Smooth muscle cell (in vitro differentiated cells): ENCODE data around the gene C11orf16. TPM values are rescaled to one million over a fixed set of nuclear protein-coding genes. Genes with fewer than 3 reads are reported as not detected.

Source experiments
- DNase-seq: peaks from one replicate; lab custom pipeline; 2025; ENCODE audit not compliant: unreplicated experiment; lab: John Stamatoyannopoulos, UW
- H2AFZ ChIP-seq: fragments of 200-600 bp; sonication (generic); 2 replicates; pipeline ENCODE4 v1.6.0; 2016; ENCODE audit warnings: antibody characterized with exemption, low read depth, mild to moderate bottlenecking
- H3F3A ChIP-seq: fragments of 200-600 bp; sonication (generic); 2 replicates; pipeline ENCODE4 v1.6.0; 2017; ENCODE audit warnings: antibody characterized with exemption, low read depth
- H3K27ac ChIP-seq: fragments of 200-600 bp; sonication (generic); 2 replicates; pipeline ENCODE4 v1.5.1; 2016; ENCODE audit warnings: low read depth, mild to moderate bottlenecking
- H3K27me3 ChIP-seq: fragments of 200-600 bp; sonication (generic); 2 replicates; pipeline ENCODE4 v1.6.1; 2016; ENCODE audit warnings: low read depth, mild to moderate bottlenecking
- H3K36me3 ChIP-seq: fragments of 200-600 bp; sonication (generic); 2 replicates; pipeline ENCODE4 v1.5.1; 2016; ENCODE audit warnings: low read depth
- H3K4me1 ChIP-seq: fragments of 200-600 bp; sonication (generic); 2 replicates; pipeline ENCODE4 v1.5.1; 2016; ENCODE audit warnings: low read depth
- H3K4me2 ChIP-seq: fragments of 200-600 bp; sonication (generic); 2 replicates; pipeline ENCODE4 v1.6.0; 2016; ENCODE audit warnings: mild to moderate bottlenecking
- H3K4me3 ChIP-seq: fragments of 200-600 bp; sonication (generic); 2 replicates; pipeline ENCODE4 v1.5.1; 2016; ENCODE audit warnings: mild to moderate bottlenecking
- H3K79me2 ChIP-seq: fragments of 200-600 bp; sonication (generic); 2 replicates; pipeline ENCODE4 v1.6.0; 2016; ENCODE audit warnings: low read depth, mild to moderate bottlenecking
- H3K9ac ChIP-seq: fragments of 200-600 bp; sonication (generic); 2 replicates; pipeline ENCODE4 v1.6.0; 2016; ENCODE audit warnings: low read depth
- H3K9me3 ChIP-seq: fragments of 200-600 bp; sonication (generic); replicated peaks from 2 replicates; pipeline ENCODE4 v1.5.1; 2016; ENCODE audit warnings: low read depth
- H4K20me1 ChIP-seq: fragments of 200-600 bp; sonication (generic); 2 replicates; pipeline ENCODE4 v1.6.0; 2016; ENCODE audit warnings: low read depth
- WGBS: methylation state at CpG from one replicate; pipeline ENCODE4 v1.1.7; 2016; ENCODE audit warnings: low lambda C conversion rate; 5-methylcytosine and 5-hydroxymethylcytosine counted together
- polyA plus RNA-seq: library from polyadenylated mRNA; unstranded; fragments of >200 nt; fragmentation: Nextera tagmentation; extraction: Ambion mirVana; gene quantifications from 2 replicates; pipeline ENCODE4 v1.2.1, GENCODE V29; 2016
- total RNA-seq: library from RNA; depleted of rRNA; stranded (reverse); fragments of >200 nt; gene quantifications from 2 replicates; pipeline ENCODE4 v1.2.3, GENCODE V29; 2014
- TF ChIP-seq, protein P1 (sequence below): fragments of 200-600 bp; sonication (generic); IDR thresholded peaks from 2 replicates; pipeline ENCODE4 v1.5.1; 2017; ENCODE audit warnings: borderline replicate concordance, mild to moderate bottlenecking, antibody characterized with exemption; ENCODE audit not compliant: insufficient read depth, poor library complexity, severe bottlenecking

The C11orf16 gene
- total and polyA plus RNA-seq, 2 experiments from 2014 or later = not detected

DNA sequence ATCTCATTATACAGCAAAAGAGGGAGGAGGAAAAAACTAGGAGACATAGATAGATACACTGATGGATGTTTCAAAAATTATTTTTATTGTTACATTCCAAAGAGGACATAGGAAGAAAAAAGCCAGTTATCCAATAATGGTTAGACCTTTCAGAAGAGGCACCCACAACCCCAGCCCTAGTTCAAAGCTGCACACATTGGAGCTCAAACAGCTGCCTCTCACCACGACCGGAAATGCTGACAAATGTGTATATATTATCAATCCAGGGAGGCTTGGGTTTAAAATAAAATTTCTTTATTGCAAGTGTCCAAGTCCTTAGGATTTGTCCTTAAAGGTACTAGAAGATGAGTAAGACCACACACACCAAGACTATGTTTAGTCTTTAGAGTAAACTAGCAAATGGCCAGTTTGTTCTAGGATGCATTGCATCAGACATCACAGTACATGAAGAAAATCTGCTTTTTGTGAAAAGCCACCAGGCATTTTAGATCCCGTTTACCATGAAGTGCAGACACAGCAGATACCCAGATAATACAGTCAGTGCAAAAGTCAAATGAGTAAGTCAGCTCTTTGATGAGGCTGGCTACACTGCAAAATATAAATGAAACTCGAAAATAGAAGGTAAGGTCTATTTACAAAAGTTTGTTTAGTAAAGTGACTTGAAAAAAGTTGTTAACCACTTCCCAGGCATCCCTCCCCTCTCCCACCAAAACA is 14.6 kb upstream of the C11orf16 start:
- H3K9me3 ChIP-seq = no peaks in the 10 kb centered on the region
- H3K4me3 ChIP-seq = no peak overlapping the region
- TF ChIP-seq, protein P1, sequence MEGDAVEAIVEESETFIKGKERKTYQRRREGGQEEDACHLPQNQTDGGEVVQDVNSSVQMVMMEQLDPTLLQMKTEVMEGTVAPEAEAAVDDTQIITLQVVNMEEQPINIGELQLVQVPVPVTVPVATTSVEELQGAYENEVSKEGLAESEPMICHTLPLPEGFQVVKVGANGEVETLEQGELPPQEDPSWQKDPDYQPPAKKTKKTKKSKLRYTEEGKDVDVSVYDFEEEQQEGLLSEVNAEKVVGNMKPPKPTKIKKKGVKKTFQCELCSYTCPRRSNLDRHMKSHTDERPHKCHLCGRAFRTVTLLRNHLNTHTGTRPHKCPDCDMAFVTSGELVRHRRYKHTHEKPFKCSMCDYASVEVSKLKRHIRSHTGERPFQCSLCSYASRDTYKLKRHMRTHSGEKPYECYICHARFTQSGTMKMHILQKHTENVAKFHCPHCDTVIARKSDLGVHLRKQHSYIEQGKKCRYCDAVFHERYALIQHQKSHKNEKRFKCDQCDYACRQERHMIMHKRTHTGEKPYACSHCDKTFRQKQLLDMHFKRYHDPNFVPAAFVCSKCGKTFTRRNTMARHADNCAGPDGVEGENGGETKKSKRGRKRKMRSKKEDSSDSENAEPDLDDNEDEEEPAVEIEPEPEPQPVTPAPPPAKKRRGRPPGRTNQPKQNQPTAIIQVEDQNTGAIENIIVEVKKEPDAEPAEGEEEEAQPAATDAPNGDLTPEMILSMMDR = no peak
- H2AFZ ChIP-seq = no peak overlapping the region
- 49% methylated on average over 4 of the region's 4 CpGs for WGBS
- H3K36me3 ChIP-seq = no peaks in the 10 kb centered on the region
- no peaks in the 10 kb centered on the region for H3K79me2 ChIP-seq
- peak overlapping the region; percentile 58 for H3K27ac ChIP-seq
- no peak overlapping the region for H3K9ac ChIP-seq
- H3K4me2 ChIP-seq = peak overlapping the region; percentile 55
- no peaks in the 10 kb centered on the region for H4K20me1 ChIP-seq
- no peaks in the 10 kb centered on the region for H3K27me3 ChIP-seq
- no peaks in the 10 kb centered on the region for H3F3A ChIP-seq
- peaks cover 9% of the 10 kb centered on the region for H3K4me1 ChIP-seq
- no peak for DNase-seq

DNA sequence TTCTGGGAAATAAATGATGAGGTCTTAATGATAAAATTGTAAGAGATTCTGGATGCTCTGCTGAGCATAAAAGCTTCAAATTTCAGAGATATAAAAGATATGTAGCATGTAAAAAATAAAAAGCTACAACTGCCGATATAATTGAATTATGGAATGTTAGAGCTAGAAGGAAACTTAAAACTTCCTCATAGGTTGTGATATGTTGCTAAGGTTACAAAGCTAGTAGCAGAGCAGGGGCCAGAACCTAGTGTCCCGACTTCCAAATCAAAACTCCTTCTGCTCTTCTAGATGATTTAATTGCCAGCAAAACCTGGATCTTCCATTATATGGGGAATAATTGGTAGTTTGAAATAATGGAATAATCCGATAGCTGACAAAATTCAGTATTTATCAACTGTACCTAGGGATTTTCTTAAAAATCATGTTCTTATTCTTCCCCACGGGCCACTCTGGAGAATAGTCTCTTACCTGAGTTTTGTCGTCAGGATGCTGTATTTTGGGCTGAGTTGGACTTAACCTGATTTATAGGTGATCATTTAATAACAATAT is 9.8 kb upstream of the C11orf16 start, which contains the start of gene ASCL3:
ASCL3 (minus strand) TSS at position 499 of the 549 bp plus-strand sequence. CDS start 4,855 bp downstream, outside the sequence.
- H3K27me3 ChIP-seq = no peaks in the 10 kb centered on the region
- no peak within 1 kb of the TSS for H2AFZ ChIP-seq
- H3K79me2 ChIP-seq = no peaks in the 10 kb centered on the region
- H3K9ac ChIP-seq = no peak within 1 kb of the TSS
- H3K36me3 ChIP-seq = no peaks in the 10 kb centered on the region
- WGBS = 83% methylated on average over 5 of the region's 5 CpGs
- no peaks in the 10 kb centered on the region for H3K9me3 ChIP-seq
- TF ChIP-seq, protein P1 = no peak
- no peak for DNase-seq
- no peak within 1 kb of the TSS for H3K4me2 ChIP-seq
- no peaks in the 10 kb centered on the region for H4K20me1 ChIP-seq
- peaks cover 3% of the 10 kb centered on the region for H3K4me1 ChIP-seq
- no peak within 1 kb of the TSS for H3K27ac ChIP-seq
- H3F3A ChIP-seq = no peaks in the 10 kb centered on the region
- H3K4me3 ChIP-seq = no peak within 1 kb of the TSS

DNA sequence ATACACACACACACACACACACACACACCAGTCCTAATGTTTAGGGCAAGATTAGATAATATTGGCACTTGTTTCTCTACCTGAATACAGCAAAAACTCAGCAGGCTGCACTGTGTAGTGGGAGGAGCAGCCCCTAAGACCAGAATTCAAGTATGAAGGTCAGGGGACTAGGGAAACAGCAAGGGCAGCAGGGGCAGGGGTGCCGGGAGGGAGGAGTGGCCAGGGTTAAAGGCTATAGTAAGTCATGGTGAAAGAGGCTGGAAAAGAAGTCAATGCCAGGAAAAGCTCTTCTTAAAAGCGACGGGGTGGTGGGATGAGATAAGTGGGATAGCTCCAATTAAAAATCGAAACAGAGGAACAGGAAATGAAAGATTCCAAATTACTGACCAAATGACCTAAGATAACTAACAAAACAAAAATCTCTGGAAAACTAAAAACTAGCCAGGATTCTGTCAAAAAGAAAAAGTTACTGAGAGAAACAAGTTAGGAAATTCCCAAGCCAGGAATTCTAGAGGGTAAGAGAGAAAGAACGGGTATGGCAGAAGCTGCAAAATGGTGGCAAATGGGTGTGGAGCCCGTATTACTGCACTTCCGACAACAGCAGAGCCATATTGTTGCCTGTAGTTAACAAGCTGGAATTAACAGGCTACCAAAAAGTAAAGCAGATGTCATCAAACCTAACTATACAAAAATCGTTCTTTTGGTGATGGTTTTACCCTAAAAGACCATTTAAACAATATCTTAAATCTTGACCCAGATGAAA is 8.8 kb upstream of the C11orf16 start:
- Histone ChIP-seq H3K27ac (no peak overlapping the region), H3K9me3 (no peaks in the 10 kb centered on the region), H3F3A (no peaks in the 10 kb centered on the region), H3K4me2 (no peak overlapping the region), H3K27me3 (no peaks in the 10 kb centered on the region), H3K36me3 (no peaks in the 10 kb centered on the region), H2AFZ (no peak overlapping the region), H3K9ac (no peak overlapping the region), H4K20me1 (no peaks in the 10 kb centered on the region), H3K4me3 (no peak overlapping the region), H3K4me1 (peaks cover 3% of the 10 kb centered on the region), H3K79me2 (no peaks in the 10 kb centered on the region)
- WGBS = 83% methylated on average over 8 of the region's 8 CpGs
- no peak for DNase-seq
- TF ChIP-seq, protein P1 = no peak
